Hepatocyte (in vitro differentiated cells): Measurements from ENCODE around the gene ITPRIPL2.

Experiments
- CTCF ChIP-seq: fragments of 200-600 bp; sonication (generic); IDR thresholded peaks from 2 replicates; pipeline ENCODE4 v1.5.1; 2016; ENCODE audit warnings: antibody characterized with exemption, mild to moderate bottlenecking; ENCODE audit not compliant: poor library complexity
- EZH2 ChIP-seq: fragments of 200-600 bp; sonication (generic); IDR thresholded peaks from 2 replicates; pipeline ENCODE4 v1.6.1; 2016; ENCODE audit warnings: antibody characterized with exemption, mild to moderate bottlenecking, borderline replicate concordance

DNA sequence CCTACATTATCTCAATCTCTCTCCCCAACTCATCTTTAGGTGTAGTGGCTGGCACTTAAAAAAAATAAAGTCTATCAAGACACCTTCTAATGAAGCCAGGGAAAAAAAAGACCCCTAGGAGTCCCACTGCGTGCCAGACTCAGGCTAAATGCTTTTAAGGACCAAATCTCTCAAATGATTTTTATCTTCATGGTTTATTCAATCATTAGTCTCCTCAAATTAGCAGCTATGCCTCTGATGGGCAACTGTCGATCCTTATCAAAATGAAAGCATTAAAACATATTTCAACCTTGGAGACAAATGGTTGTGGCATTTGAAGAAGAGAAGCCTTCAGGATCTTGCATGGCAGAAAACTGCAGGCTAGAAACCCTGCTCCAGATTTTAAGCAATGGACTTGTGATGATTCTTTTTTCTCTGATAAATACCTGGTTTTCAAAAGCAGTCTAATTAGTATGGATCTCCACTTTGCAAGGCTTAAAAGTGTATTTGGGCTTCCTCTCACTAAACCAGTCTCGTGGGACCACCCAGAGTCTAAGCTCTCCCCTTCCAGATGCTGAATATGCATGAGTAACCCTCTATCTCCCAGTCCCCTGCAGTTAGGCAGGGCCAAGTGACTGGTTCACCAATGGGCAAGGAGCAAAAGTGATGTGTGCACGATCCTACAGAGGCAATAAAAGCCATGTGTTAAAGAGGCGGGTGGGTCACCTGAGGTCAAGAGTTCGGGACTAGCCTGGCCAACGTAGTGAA is 14.9 kb downstream of the ITPRIPL2 start:
- TF ChIP-seq CTCF (no peak), EZH2 (no peak)
